Dermis blood vessel endothelial cell (primary cell): ENCODE data around the gene XPC. TPM values are rescaled to one million over a fixed set of nuclear protein-coding genes. Genes with fewer than 3 reads are reported as not detected.

Experiments
- DNase-seq: peaks from one replicate; pipeline ENCODE4 v3.0.0; 2010
- total RNA-seq: library from RNA; depleted of rRNA; stranded (reverse); fragments of >200 nt; gene quantifications from 2 replicates; pipeline ENCODE4 v1.2.3, GENCODE V29; 2014

Gene XPC
- total RNA-seq, 1 donor from 2014 or later = 43.6 TPM

GRCh38 chr3:14169871-14170270, 8.5 kb downstream of the XPC start:
- DNase-seq = no peak

- no peak for DNase-seq
Observed at GRCh38 chr3:14169435-14169834, 9.0 kb downstream of the XPC start.

DNA sequence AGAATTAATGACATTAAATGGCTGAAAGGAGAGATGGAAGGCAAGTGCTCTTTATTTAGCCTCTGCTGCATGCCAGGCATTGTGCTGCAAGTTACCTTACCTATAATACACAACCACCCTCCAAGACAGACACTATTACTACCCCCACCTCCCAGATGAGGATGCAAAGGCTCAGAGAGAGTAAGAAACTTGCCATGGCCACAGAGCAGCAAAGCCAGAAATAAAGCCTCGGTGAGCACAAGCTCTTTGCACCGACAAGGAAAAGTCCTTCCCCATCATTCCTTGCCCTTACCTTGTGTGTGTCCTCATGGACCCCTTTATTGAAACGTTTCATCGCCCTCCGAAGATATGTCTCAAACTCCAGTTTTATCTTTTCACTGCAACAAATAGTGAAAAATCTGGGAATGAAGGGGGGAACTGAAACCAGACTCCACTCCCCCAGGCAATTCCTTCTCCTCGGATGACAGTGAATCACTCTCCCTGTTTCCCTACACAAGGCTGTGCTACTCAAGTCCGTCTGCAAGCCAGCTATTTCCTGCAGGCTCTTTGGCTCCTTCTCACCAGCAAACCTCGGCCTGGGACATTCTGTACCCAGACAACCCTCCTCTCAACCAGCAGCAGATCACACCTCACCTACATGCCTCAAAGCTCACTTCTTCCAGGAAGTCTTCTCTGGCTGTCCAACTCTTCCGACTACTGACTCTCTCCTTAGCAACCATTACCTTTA, 11.4 kb downstream of the XPC start:
- DNase-seq = no peak

DNA sequence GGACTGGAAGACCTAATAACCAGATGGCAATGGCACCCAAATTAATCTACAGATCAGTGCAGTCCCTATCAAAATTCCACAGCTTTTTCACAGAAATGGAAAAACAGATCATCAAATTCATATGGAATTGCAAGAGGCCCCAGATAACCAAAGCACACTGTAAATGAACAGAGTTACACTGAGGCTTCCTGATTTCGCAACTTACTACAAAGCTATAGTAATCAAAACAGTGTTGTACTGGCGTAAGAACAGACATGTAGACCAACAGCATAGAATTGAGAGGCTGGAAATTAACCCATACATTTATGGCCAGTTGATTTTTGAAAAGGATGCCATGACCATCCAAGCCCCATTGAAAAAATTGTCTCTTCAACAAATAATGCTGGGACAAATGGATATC, 16.2 kb downstream of the XPC start:
- DNase-seq = no peak

- no peak for DNase-seq
Observed at GRCh38 chr3:14161282-14161681, 17.1 kb downstream of the XPC start.

DNA sequence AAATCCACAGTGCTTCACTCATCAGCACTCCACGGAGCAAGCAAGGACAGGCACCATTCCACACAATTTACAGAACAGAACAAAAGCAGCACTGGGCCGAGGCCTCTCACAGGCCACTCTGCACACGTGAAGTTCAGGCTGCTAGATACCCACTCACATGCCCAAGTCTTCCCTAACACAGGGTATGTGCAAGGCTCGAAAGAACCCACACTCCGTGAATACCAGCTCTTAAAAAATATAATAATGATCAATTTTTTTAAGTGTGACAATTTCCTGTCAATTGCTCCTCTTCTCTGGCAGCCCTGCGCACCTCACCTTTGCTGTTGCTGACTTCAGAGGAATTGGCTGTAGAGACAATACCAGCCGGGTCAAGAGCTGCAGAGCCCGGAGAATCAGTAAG, 19.0 kb downstream of the XPC start:
- no peak for DNase-seq

DNA sequence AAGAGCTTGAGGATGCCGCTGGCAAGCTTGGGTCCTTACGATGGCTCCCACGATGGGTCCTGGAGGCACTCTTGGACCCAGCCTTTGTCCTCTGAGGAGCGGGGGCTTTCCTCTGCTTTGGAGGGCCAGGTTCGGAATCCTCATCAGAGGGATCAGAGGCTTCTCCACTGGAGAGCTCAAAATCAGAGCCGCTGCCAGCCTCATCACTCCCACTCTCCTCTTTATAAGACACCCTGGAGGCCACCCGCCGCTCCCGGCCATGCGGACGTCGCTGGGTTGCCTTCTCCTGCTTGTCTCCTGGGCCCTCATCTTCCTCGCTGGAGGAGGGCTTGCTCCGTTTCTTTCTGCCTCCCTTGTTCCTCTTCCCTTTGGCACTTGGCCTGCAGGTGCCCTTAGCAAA, 20.0 kb downstream of the XPC start:
- no peak for DNase-seq

DNA sequence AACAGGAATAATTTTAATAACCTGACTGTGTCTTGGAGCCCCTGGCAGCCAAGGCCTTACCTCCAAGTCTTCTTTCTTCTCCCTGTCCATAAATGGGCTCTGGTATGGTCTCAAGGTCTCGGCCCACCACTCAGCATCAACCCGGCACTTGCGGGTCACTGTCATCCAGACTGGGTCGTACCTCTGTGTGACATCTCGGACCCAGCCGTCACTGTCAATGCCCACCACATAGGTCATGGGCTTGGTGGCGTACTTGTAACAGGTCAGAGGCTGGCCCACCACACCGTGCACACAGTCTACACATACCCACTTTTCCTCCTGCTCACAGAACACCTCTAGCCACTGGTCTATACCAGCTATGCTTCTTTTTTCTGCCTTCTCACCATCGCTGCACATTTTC, 20.4 kb downstream of the XPC start:
- DNase-seq = no peak

DNA sequence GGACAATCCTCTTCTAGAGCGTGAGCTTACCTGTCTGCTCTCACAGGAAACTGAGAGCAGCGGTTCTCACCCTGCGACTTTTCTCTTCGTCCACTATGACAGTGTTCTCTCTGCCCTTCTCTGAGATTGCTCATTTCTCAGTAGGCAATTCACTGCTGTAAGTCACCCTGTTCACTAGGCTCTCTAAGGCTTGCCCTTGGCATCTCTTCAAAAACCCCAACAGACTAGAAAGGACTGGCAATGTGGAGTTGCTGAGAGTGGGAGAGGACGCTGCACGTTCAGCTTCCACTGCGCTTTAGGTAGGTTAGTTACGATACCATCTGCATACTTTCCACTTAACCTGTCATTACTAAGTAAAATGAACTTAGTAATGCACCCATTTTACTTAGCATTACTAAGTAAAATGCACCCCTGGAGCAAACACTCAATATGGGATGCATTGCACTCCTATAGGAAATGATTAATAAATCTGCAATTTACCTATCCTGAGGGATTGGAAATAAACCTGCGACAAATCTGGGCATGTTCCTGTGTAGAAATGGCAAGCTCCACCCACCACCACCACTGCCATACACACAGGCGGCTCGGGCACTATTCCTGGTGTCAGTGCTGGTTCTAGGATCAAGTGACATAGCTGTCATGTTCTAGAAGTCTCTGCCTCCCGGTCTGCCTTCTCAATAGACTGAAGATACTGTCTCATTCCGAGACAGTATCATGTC, 21.4 kb downstream of the XPC start:
- no peak for DNase-seq

GRCh38 chr3:14156201-14156600, 22.2 kb downstream of the XPC start:
- DNase-seq = no peak

DNA sequence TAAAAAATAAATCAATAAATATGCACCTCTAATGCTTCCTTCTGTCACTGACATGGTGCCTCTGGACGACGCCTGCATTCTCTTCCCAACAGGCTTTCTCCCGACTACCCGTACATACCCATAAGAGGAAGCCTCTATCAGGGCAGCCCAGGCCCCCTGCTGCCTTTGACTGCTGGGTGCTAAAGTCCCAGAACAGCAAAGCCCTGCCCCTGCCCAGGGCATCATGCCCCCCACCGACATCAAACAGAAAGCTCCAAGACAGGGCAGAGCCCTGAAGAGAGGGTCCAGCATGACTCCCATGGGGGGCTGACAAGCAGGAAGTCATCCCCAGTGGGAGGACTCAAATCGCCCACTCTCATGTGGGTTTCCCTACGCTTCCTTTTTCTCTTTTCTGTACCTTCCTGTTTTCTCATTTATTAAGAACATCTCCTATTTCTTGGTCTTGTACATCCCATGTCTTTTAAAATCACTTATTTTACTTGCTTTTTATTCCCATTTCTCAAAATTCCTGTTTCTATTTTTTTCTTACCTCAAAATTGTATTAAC, 23.4 kb downstream of the XPC start:
- no peak for DNase-seq

GRCh38 chr3:14154276-14154675, 24.1 kb downstream of the XPC start:
- peak; percentile 80 for DNase-seq

DNA sequence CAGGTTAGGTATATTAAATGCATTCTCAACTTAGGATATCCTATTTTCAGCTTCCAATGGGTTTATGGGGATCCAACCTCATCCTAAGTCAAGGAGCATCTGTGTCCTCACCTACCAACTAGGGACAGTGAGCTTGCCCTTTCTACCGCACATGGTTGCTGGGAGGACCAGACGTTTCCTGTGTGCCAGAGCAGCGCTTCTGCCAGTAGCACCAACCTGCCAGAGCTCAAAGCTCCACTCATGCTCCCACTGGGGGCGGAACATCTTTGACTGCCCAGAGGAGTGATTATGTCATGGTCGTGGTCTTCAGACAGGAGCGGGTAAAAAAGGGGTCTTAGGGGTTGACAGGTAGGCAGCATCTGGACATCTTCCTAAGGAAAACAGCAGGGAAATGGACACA, 24.7 kb downstream of the XPC start:
- no peak for DNase-seq

DNA sequence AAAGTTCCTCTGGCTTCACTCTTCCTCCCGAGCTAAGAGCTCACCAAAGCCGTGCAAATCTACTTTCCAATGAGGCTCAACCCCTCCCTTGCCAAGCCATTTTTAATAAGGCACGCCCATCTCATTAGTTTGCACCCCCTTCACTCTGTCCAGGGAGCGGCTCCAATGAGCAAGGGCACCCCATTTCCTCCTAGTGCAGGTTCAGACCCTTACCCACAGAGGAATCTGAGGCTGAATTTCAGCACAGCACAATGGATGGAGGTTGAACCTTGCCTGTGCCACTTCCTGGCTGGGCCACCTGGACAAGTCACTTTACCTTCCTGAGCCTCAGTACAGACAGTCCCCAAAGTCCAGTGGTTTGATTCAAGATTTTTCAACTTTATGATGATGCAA, 25.4 kb downstream of the XPC start:
- no peak for DNase-seq

- peak; percentile 44 for DNase-seq
Observed at GRCh38 chr3:14152233-14152962, 26.0 kb downstream of the XPC start.

GRCh38 chr3:14151471-14152083, 26.8 kb downstream of the XPC start:
- DNase-seq = no peak

- no peak for DNase-seq
Observed at GRCh38 chr3:14150491-14151230, 27.7 kb downstream of the XPC start.

DNA sequence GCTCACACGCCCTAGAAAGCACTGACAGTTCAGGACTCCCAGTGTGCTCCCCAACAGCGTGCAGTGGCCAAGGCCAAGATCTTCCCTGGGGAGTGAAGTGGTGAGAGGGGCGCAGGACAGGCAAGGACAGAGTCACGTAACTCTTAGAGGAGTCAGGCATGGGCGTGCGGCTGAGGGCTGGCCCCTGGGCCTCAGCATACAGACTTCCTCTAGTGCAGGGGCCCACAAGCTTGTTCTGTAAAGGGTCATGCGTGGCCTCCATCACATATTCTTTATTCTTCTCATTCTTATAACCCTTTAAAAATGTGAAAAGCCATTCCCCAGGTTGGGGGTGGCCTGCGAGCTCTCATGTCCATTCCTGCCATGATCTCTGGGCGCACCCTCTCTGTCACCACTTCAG, 28.3 kb downstream of the XPC start:
- no peak for DNase-seq

DNA sequence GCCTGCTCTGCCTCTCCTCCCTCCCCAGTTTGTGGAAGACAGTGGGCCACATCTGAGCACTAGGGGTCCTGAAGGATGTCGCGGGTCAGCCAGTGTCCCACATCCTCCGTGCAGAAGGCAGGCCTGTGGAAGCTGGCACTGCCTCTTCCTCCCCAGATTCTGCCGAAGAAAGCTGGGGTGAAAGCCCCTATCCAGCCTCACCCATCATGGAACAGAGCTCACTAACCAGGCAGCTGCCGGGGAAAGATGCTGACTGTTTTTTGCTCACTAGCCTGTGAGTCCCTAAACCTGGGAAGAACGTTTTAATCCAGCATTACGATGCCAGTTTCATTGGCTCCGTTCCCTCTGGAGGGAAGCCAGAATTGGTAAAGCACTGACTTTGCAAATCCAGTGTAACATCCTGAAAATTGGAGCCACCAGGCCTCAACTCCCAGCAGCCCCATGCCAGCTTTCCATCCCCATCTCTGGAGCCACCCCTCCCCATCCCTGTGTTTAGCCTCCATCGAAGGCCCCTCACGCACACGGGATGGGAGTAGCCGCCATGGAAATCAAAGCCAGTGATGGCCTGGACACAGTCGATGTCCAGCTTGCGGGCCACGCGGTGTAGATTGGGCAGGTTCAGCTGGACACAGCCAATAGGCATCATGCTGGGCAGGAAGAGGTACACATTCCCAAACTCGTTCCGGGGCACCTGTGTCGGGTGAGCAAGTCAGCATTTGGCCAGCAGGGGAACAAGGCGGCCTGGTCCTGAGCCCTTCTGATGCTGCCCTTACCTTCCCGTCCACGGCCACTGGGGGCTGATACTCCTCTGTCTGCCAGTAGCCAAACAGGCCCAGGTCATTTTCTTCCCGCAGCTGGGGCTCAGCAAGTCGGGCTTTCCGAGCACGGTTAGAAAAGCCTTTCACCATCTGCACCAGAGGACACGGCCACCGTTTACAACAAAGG, 30.1 kb downstream of the XPC start:
- peak; percentile 31 for DNase-seq

- DNase-seq = no peak
Observed at GRCh38 chr3:14147617-14148016, 30.8 kb downstream of the XPC start.

- DNase-seq = no peak
Observed at GRCh38 chr3:14147066-14147435, 31.4 kb downstream of the XPC start.
